GM21619 (cell line): Measurements from ENCODE around the gene PKD1.

ENCODE experiments used
- ATAC-seq: cut with Tn5 transposase; IDR thresholded peaks from one replicate; pipeline ENCODE4 v1.9.1; 2021; ENCODE audit not compliant: unreplicated experiment

The PKD1 gene

GRCh38 chr16:2078691-2079090 lies 57.0 kb downstream of the PKD1 start:
- ATAC-seq = no peak

DNA sequence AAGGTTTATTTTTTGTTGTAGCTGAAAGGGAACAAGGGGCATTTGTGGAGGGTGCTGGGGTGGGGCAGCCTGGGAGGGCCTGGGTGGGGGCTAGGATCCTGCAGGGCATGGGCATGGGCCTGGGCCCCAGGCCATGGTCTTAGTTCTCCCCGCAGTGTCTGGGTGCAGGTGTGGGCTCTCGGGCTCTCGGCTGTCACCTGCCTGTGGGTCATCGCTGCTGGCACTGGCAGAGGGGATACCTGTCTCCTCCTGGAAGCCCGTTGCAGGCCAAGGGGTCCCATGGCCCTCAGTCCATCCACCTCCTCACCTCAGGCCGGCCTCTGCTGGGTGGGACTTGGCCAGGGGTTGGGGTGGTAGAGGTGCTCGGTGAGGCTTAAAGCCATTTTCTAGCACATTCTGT lies 57.6 kb downstream of the PKD1 start:
- no peak for ATAC-seq

DNA sequence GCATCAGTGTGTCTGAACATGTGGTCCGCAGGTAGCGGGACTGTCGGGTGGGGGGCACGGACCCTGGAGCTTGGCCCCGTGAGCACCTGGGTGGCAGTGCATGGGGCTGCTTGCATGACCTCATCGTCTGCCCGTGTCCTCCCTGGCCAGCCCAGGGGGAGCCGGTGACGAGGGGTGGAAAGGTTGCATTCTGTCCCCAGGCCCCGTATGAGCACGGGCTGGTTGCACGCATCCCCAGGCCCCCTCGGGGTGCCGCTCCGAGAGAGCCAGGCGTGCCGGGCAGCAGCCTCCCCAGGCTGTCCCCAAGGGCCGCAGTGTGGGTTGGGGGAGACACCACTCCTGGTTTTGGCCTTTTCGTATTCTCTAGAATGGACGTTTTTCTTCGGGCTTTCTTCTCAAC lies 58.0 kb downstream of the PKD1 start:
- ATAC-seq = no peak

DNA sequence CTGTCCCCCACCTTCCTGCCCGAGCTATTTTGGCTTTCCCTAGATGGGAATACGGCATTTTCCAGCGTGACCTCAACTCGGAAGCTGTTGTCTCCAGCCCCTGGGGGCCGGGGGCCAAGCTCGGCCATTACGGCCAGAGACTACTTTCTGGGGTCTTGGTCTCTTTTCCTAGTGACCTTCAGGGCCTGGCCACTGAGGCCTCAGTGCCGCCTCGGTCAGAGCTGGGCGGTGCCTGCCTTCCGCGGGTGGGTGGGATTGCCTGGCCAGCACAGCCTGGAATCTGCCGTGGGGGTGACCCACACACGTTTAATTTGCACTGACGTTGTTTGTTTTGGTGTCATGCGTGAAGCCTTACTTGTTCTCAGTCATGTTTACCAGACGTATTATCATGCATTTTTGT lies 58.7 kb downstream of the PKD1 start:
- no peak for ATAC-seq

DNA sequence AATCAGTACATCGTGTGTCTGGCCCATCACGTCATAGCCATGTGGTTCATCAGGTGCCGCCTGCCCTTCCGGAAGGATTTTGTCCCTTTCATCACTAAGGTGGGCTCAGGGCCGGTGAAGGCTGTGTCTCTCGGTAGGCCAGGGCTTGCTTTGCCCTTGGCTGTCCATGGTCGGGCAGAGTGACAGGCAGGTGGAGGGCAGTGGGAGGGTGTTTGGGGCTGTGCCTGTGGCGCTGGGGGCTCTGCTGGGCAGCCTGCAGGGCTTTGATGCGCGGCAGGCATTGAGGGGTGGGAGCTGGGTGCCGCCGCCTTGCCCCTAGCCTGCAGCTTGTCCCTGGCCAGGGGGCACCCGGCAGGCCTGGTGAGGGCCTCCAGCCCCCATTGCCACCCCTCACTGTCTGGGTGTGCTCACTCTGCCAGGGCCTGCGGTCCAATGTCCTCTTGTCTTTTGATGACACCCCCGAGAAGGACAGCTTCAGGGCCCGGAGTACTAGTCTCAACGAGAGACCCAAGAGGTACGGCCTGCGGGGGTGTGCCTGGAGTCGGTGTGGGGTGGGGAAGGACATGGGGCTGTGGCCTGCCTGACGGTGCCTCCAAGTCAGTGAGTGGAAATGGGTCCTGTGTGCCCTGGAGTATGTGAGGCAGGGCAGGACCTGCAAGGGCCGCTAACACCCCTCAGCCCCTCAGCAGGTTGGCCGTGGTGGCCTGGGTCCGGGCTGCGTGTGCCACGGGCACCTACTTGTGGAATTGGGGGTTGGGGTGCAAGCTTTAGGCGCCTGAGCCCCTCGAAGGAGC lies 59.4 kb downstream of the PKD1 start:
- no peak for ATAC-seq

GRCh38 chr16:2075631-2076030 lies 60.1 kb downstream of the PKD1 start:
- ATAC-seq = no peak

DNA sequence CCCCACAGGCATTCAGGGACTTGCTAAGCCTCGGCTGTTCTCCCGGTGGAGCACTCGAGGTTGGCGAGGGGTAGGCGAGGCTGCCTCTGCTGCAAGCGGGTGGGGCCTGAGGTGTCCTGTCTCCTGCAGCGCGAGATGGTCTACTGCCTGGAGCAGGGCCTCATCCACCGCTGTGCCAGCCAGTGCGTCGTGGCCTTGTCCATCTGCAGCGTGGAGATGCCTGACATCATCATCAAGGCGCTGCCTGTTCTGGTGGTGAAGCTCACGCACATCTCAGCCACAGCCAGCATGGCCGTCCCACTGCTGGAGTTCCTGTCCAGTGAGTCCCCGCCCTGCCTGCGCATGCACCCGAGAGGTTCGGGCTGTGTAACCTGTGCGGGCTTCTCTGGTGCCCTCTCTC lies 61.6 kb downstream of the PKD1 start:
- ATAC-seq = no peak

DNA sequence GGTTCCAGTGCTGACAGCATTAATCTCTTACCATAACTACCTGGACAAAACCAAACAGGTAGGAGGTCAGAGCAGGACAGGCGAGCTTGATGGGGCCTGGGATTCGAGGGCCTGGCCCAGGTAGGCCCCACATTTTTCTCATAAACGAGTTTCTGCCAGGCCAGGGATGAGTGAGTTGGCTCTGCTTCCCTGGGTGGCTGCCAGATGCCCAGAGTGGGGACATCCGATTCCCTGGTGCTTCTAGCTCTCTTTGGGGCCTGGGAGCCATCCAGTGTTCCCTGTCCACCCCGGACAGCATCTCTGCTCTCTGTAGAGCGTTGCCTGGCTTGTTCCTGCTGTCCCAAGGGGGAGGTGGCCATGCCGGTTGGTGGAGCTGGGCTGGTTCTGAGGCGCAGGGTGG lies 62.8 kb downstream of the PKD1 start:
- ATAC-seq = no peak

DNA sequence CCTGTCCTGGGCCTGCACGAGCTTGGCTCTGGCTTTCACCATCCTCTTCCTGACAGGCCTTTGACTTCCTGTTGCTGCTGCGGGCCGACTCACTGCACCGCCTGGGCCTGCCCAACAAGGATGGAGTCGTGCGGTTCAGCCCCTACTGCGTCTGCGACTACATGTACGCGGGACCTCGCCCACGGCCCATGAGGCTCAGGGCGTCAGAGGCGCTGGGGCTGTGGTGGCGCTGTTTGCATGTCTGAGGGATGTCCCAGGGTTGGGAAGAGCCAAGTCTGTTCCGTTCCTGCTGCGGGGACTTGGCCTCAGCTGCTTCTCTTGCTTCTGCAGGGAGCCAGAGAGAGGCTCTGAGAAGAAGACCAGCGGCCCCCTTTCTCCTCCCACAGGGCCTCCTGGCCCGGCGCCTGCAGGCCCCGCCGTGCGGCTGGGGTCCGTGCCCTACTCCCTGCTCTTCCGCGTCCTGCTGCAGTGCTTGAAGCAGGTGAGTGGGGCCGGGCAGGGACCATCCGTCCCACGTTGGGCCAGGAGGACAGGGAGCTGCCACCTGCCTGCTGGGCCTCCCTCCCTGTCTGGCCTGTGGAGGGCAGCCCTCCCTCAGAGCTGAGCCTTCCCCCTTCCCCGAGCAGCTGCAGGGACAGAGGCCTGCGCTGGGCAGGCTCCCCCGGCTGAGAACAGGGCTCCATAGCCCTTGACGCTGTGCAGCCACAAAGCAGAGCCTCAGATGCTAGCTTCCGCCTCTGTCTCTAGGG lies 64.1 kb downstream of the PKD1 start:
- no peak for ATAC-seq

- ATAC-seq = no peak
Measured at GRCh38 chr16:2070576-2071453, 64.9 kb downstream of the PKD1 start.

DNA sequence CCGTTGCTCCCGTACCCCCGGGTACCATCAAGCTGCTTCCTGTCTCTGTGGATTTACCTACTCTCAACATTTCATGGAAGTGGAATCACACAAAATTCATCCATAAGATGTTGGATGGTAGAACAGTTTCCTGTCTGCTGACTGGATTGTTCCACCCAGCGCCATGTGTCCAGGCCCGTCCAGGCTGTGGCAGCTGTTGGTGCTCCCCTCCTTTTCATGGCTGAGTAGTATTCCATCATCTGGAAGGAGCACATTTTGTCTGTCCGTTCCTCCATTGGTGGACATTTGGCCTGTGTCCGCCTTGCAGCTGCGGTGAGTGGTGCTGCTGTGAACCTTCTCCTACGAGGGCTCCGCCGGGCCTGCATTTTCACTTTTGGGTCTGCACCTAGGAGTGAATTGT lies 69.6 kb downstream of the PKD1 start:
- ATAC-seq = no peak

- no peak for ATAC-seq
Measured at GRCh38 chr16:2064368-2064945, 71.2 kb downstream of the PKD1 start.

- ATAC-seq = no peak
Measured at GRCh38 chr16:2063861-2064260, 71.8 kb downstream of the PKD1 start.

GRCh38 chr16:2062801-2063200 lies 72.9 kb downstream of the PKD1 start:
- no peak for ATAC-seq

DNA sequence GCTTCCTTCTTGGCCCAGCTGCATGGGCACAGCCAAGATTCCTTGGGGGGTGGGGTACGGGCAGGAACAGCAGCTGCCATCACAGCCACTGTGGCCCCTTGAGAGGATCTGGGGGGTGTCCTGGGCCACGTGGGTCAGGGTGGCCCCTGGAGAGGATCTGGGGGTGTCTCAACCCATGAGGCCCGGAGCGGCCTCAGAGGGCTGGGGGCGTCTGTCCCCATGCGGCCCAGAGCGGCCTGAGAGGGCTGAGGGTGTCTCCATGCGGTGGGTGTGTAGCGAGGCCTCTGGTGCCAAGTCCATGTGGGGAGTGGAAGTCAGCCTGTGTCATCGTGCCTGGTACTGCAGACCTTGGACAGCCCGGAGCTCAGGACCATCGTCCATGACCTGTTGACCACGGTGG lies 74.2 kb downstream of the PKD1 start:
- no peak for ATAC-seq

DNA sequence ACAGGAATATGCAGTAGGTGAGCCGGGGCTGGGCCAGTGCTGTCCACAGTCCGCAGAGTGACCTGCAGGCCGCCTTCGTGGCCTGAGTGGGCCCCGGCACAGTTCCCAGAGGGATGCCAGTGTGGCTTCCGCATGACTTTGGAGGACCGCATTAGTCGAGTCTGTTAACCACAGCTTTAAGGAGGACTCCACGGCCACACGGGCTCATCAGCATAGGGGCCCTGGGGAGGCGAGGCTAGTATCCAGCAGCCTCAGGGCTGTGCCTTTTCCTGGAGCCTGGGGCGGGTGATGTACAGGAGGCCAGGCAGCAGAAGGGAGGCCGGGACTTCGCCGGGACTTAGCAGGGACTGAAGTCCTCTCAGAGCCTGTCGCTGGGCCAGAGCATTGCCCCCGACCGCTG lies 74.7 kb downstream of the PKD1 start:
- ATAC-seq = no peak

DNA sequence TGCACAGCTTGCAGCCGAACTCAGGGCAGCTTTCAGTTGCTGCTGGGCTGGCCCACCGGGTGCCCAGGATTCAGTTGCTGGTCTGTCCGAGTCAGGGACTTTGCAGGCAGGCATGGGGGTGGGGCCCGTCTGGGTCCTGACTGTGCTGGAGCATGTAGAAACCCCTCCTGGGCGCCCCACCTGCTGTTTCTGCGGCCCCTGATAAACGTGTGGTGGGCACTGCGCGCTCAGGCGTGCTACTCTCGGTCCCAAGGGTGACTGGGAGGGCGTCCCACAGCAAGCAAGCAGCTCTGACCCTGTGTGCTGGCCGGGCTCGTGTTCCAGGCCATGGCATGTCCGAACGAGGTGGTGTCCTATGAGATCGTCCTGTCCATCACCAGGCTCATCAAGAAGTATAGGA lies 75.4 kb downstream of the PKD1 start:
- ATAC-seq = no peak

DNA sequence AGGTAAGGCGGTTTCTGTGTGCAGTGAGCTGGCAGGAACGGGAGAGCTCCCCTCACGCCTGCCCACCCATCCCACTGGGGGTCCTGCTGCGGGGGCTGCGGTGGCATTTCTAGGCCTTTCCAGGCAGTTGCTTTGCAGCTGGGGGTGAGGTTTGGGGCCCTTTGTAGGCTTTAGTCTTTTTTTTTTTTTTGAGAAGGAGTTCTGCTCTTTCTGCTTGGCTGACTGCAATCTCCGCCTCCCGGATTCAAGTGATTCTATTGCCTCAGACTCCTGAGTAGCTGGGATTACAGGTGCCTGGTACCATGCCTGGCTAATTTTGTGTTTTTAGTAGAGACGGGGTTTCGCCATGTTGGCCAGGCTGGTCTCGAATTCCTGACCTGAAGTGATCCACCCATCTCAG lies 76.8 kb downstream of the PKD1 start:
- ATAC-seq = no peak

- no peak for ATAC-seq
Measured at GRCh38 chr16:2058420-2058819, 77.3 kb downstream of the PKD1 start.

GRCh38 chr16:2057438-2057837 lies 78.3 kb downstream of the PKD1 start:
- ATAC-seq = no peak

GRCh38 chr16:2056681-2057407 lies 78.9 kb downstream of the PKD1 start:
- no peak for ATAC-seq
